Ovary (tissue), 9 donors: ENCODE results near the gene SELP. TPM values are rescaled to one million over a fixed set of nuclear protein-coding genes. Genes with fewer than 3 reads are reported as not detected.
A peak's percentile ranks its signal among the peaks of the same experiment; 100 is the strongest.

ENCODE experiments used
- DNase-seq, 5 donors: peaks; one replicate each; pipeline ENCODE4 v3.0.0-alpha.2; 2019 to 2020
- H3K27ac ChIP-seq, 2 donors: fragments of 200-600 bp; one replicate each; pipeline versions ENCODE4 v1.5.1 to v1.8.0; 2019 to 2022
- H3K27me3 ChIP-seq: fragments of 200-600 bp; one replicate; pipeline ENCODE4 v1.8.0; 2022
- H3K36me3 ChIP-seq: fragments of 200-600 bp; sonication (generic); one replicate; pipeline ENCODE4 v1.5.1; 2019
- H3K4me1 ChIP-seq: one replicate; pipeline ENCODE4 v1.8.1; 2013; ENCODE audit warnings: mild to moderate bottlenecking, moderate library complexity; ENCODE audit not compliant: insufficient read depth
- H3K4me3 ChIP-seq: fragments of 200-600 bp; sonication (generic); one replicate; pipeline ENCODE4 v1.5.1; 2017
- H3K9me3 ChIP-seq, 2 donors: fragments of 200-600 bp in 1 of 2; sonication (generic) in 1 of 2; one replicate each; pipeline versions ENCODE4 v1.5.1 to v1.8.1; 2013 to 2019; ENCODE audit warnings: mild to moderate bottlenecking in 1 of 2, moderate library complexity in 1 of 2
- EP300 ChIP-seq: sonication (generic); formaldehyde crosslinking; IDR thresholded peaks from one replicate; pipeline ENCODE4 v1.6.1; 2017; ENCODE audit warnings: antibody characterized with exemption
- POLR2A ChIP-seq: fragments of 450-650 bp; IDR thresholded peaks from one replicate; pipeline ENCODE4 v1.6.1; 2017; ENCODE audit warnings: antibody characterized with exemption, mild to moderate bottlenecking, moderate library complexity
- WGBS, 3 donors: extraction: QIAGEN DNeasy Blood & Tissue Kit in 1 of 3; methylation state at CpG; one replicate each; pipeline versions ENCODE4 v1.1.5 to v1.1.7; 2013 to 2017; 5-methylcytosine and 5-hydroxymethylcytosine counted together
- intact Hi-C, 4 donors: fragments of 100-400 bp; cut with DNase I; formaldehyde crosslinking; loops; one replicate each; pipeline versions ENCODE4 v1.11.0 to v1.15.1; 2022 to 2023
- polyA plus RNA-seq, 2 donors: library from polyadenylated mRNA; stranded (reverse); fragments of 200-250 nt in 1 of 2; fragments of 350-450 nt in 1 of 2; fragmentation: Illumina TruSeq in 1 of 2; extraction: RNeasy Lipid Tissue Mini Kit (QIAGEN cat#74804) in 1 of 2; gene quantifications; one replicate each; pipeline ENCODE4 v1.2.3, GENCODE V29; 2013 to 2014
- total RNA-seq, 7 donors: library from RNA; depleted of rRNA in 2 of 7; stranded (reverse); fragments of >200 nt in 2 of 7; fragmentation: NEBNext Ultra II Directional in 3 of 7; extraction: Animal tissue kit (Norgen Biotek cat#: 25700) in 3 of 7; gene quantifications; one replicate each; pipeline versions ENCODE4 v1.1.0 to v1.2.4, GENCODE V29; 2016 to 2023
- TF ChIP-seq, protein P1 (sequence below), 3 donors: fragments of 450-650 bp in 2 of 3; fragments of 200-600 bp in 1 of 3; IDR thresholded peaks; one replicate each; pipeline versions ENCODE4 v1.5.1 to v1.8.0; 2016 to 2022; ENCODE audit warnings: antibody characterized with exemption in 3 of 3, mild to moderate bottlenecking in 1 of 3
- donor health status: DM: no; HTN: no; CAD: no; lungs with moderate emphysema.
- donor health status: DM: no; HTN: no; CAD: no.
- donor health status: Bipolar disorder and iron deficiency.
- donor health status: DM: yes; HTN: yes; CAD: no.
- donor health status: DM: no; HTN: no; CAD: no.
- donor health status: DM: yes; HTN: yes; CAD: no.

Gene SELP
- total and polyA plus RNA-seq, 9 donors, result 0.68 to 19.7 (median 5.2) TPM

GRCh38 chr1:169590932-169591331 lies 39.0 kb downstream of the SELP start:
- DNase-seq, result no peak
- H3K9me3 ChIP-seq, result no peaks in the 10 kb centered on the region
- 73 to 78% (median 73%) methylated on average over 5 of the region's 5 CpGs for WGBS, 3 donors
- intact Hi-C loops, result no loop called here
- H3K27me3 ChIP-seq, result no peaks in the 10 kb centered on the region
- no peaks in the 10 kb centered on the region for H3K36me3 ChIP-seq
- no peak for TF ChIP-seq EP300
- no peaks in the 10 kb centered on the region for H3K4me1 ChIP-seq
- H3K27ac ChIP-seq, result no peak overlapping the region
- no peak overlapping the region for H3K4me3 ChIP-seq

DNA sequence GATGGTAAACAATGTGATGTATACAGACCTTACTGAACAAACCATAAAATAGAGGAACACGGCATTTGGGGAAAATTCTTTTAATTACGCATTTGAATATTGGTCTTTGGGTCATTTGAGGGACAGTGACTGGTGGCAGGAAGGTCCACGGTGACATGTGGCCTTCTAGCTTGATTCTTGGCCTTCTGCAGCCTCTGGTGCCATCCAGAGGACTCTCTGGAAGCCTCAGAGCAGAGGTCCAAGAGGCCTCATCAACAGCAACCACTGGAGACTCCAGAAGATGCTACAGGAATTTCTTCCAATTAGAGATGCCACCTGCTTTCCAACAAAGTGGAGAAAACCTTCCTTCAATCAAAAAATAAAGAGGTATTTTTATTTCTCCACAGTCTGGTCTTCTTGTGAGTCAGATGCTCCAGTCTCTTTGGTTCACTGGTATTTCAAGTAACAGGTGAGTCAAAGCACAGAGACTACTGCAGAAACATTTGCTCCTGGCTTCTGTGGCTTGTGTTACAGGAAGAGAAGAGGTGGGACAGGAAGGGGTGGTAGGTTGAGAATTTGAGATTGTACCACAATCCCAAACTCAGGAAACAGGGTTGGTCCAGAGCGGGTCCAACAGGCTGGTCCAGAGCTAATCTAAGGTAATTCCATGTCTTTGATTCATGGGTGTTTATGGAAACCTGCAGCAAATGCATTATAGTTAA lies 41.0 kb downstream of the SELP start:
- no peak overlapping the region for H3K27ac ChIP-seq
- no peak for DNase-seq
- H3K9me3 ChIP-seq, result no peaks in the 10 kb centered on the region
- H3K27me3 ChIP-seq, result no peaks in the 10 kb centered on the region
- intact Hi-C loops, result no loop called here
- WGBS, 3 donors, result 76 to 89% (median 77%) methylated on average over 4 of the region's 4 CpGs
- H3K4me1 ChIP-seq, result no peaks in the 10 kb centered on the region
- H3K36me3 ChIP-seq, result no peaks in the 10 kb centered on the region
- TF ChIP-seq, protein P1, sequence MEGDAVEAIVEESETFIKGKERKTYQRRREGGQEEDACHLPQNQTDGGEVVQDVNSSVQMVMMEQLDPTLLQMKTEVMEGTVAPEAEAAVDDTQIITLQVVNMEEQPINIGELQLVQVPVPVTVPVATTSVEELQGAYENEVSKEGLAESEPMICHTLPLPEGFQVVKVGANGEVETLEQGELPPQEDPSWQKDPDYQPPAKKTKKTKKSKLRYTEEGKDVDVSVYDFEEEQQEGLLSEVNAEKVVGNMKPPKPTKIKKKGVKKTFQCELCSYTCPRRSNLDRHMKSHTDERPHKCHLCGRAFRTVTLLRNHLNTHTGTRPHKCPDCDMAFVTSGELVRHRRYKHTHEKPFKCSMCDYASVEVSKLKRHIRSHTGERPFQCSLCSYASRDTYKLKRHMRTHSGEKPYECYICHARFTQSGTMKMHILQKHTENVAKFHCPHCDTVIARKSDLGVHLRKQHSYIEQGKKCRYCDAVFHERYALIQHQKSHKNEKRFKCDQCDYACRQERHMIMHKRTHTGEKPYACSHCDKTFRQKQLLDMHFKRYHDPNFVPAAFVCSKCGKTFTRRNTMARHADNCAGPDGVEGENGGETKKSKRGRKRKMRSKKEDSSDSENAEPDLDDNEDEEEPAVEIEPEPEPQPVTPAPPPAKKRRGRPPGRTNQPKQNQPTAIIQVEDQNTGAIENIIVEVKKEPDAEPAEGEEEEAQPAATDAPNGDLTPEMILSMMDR (IDR thresholded peaks at IDR 0.05), result no peak
- no peak for TF ChIP-seq EP300
- TF ChIP-seq POLR2A, result no peak
- no peak overlapping the region for H3K4me3 ChIP-seq

DNA sequence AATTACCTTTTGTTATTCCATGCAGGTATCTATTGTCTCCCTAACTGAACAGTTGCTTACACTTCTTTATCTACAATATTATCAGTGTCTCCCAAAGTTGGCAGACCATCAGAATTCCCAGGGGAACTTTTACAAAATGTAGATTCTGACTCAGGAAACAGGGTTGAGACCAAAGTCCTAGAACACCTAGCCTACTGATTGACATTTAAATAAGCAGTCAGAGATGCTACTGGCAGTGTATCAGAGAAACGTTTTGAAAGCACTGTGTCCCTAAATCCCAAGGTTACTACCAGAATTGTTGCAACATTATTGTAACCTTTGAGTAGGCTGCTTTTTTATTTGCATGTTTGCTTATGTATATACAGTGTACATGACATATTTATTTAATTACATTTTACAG lies 41.8 kb downstream of the SELP start:
- no peaks in the 10 kb centered on the region for H3K9me3 ChIP-seq
- H3K27me3 ChIP-seq, result no peaks in the 10 kb centered on the region
- no peak for TF ChIP-seq EP300
- TF ChIP-seq, protein P1 (IDR thresholded peaks at IDR 0.05), result no peak
- no peak for TF ChIP-seq POLR2A
- no peak overlapping the region for H3K27ac ChIP-seq
- DNase-seq, result no peak
- H3K36me3 ChIP-seq, result no peaks in the 10 kb centered on the region
- 5 to 17% (median 11%) methylated on average over 1 of the region's 1 CpG for WGBS, 3 donors
- intact Hi-C loops, result no loop called here
- H3K4me3 ChIP-seq, result no peak overlapping the region
- no peaks in the 10 kb centered on the region for H3K4me1 ChIP-seq

GRCh38 chr1:169586395-169587255 lies 43.3 kb downstream of the SELP start, which contains the start of gene F5:
TSS of gene F5 (minus strand) at chr1:169586481. CDS start at chr1:169586386, 95 bp downstream.
- TF ChIP-seq POLR2A (no peak), EP300 (no peak)
- TF ChIP-seq, protein P1 (IDR thresholded peaks at IDR 0.05), result no peak
- Histone ChIP-seq H3K4me1 (no peaks in the 10 kb centered on the region), H3K4me3 (no peak within 1 kb of the TSS), H3K27me3 (no peaks in the 10 kb centered on the region), H3K27ac (no peak within 1 kb of the TSS), H3K36me3 (no peaks in the 10 kb centered on the region), H3K9me3 (no peaks in the 10 kb centered on the region)
- intact Hi-C loops, result no loop called here
- DNase-seq, result peak in 4 of 5 donors; percentile 15 to 43 (median 28)
- WGBS, 3 donors, result 21 to 29% (median 24%) methylated on average over 15 of the region's 15 CpGs

DNA sequence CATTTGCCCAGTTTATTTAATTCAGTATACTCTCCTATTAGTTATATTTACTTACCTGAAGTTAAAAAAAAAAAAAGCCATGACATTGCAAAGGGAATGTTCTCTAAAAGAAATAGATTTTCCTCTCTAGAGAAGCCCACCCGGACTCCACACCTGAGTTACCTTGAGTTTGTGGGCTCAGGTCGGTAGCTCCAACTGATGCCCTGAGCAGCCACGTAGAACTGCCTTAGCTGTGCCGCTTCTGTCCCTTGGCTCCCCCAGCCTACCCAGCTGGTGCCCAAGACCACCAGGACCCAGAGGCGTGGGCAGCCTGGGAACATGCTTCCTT lies 43.9 kb downstream of the SELP start:
- TF ChIP-seq, protein P1 (IDR thresholded peaks at IDR 0.05), result no peak
- TF ChIP-seq POLR2A (no peak), EP300 (no peak)
- Histone ChIP-seq H3K4me3 (no peak overlapping the region), H3K4me1 (no peaks in the 10 kb centered on the region), H3K27me3 (no peaks in the 10 kb centered on the region), H3K36me3 (no peaks in the 10 kb centered on the region), H3K9me3 (no peaks in the 10 kb centered on the region), H3K27ac (no peak overlapping the region)
- no peak for DNase-seq
- intact Hi-C loops, result no loop called here
- WGBS, 3 donors, result 15 to 22% (median 18%) methylated on average over 5 of the region's 5 CpGs
